Heart left ventricle (tissue), 16 donors: ENCODE data around the gene MXRA8. TPM values are rescaled to one million over a fixed set of nuclear protein-coding genes. Genes with fewer than 3 reads are reported as not detected.

Source experiments
- ATAC-seq, 4 donors: fragments of 200-7000 bp; cut with Tn5 transposase; one replicate each; pipeline ENCODE4 v1.9.1; 2020 to 2022; ENCODE audit warnings: moderate library complexity in 4 of 4, mild to moderate bottlenecking in 3 of 4, moderate number of reproducible peaks in 1 of 4
- DNase-seq, 5 donors: peaks; one replicate each; pipeline ENCODE4 v3.0.0-alpha.2; 2020
- H3K27ac ChIP-seq, 12 donors: fragments of 200-600 bp; sonication (generic) in 4 of 12; one replicate each; pipeline versions ENCODE4 v1.5.0 to v1.8.0; 2016 to 2022; ENCODE audit warnings: mild to moderate bottlenecking in 2 of 12
- H3K27me3 ChIP-seq, 9 donors: fragments of 200-600 bp; sonication (generic) in 2 of 9; one replicate each; pipeline versions ENCODE4 v1.5.1 to v1.8.0; 2016 to 2022; ENCODE audit warnings: mild to moderate bottlenecking in 3 of 9
- H3K36me3 ChIP-seq, 9 donors: fragments of 200-600 bp; sonication (generic) in 2 of 9; one replicate each; pipeline versions ENCODE4 v1.5.0 to v1.8.0; 2018 to 2022; ENCODE audit warnings: mild to moderate bottlenecking in 2 of 9
- H3K4me1 ChIP-seq, 12 donors: fragments of 200-600 bp; sonication (generic) in 4 of 12; one replicate each; pipeline versions ENCODE4 v1.5.0 to v1.8.0; 2016 to 2022; ENCODE audit warnings: mild to moderate bottlenecking in 3 of 12
- H3K4me3 ChIP-seq, 12 donors: fragments of 200-600 bp; sonication (generic) in 4 of 12; one replicate each; pipeline versions ENCODE4 v1.5.0 to v1.8.0; 2017 to 2022; ENCODE audit warnings: mild to moderate bottlenecking in 9 of 12, moderate library complexity in 4 of 12
- H3K9me3 ChIP-seq, 12 donors: fragments of 200-600 bp; sonication (generic) in 4 of 12; one replicate each; pipeline versions ENCODE4 v1.5.0 to v1.8.0; 2016 to 2022; ENCODE audit warnings: mild to moderate bottlenecking in 1 of 12
- POLR2A ChIP-seq, 2 donors: fragments of 450-650 bp; IDR thresholded peaks; one replicate each; pipeline ENCODE4 v1.6.1; 2017; ENCODE audit warnings: antibody characterized with exemption in 2 of 2, mild to moderate bottlenecking in 2 of 2, moderate library complexity in 2 of 2
- WGBS, 4 donors: extraction: QIAGEN DNeasy Blood & Tissue Kit in 2 of 4; methylation state at CpG; one replicate each; pipeline versions ENCODE4 v1.1.5 to v1.1.7; 2013 to 2018; 5-methylcytosine and 5-hydroxymethylcytosine counted together
- intact Hi-C, 10 donors: fragments of 100-400 bp; cut with DNase I; formaldehyde crosslinking; loops; one replicate each; pipeline versions ENCODE4 v1.11.1 to v1.14.2; 2022
- polyA plus RNA-seq, 2 donors: library from polyadenylated mRNA; stranded (reverse); fragments of 200-250 nt; gene quantifications; one replicate each; pipeline ENCODE4 v1.2.3, GENCODE V29; 2013
- total RNA-seq, 9 donors: library from RNA; depleted of rRNA in 2 of 9; stranded (reverse); fragments of >200 nt in 2 of 9; fragmentation: NEBNext Ultra II Directional in 3 of 9; extraction: Animal tissue kit (Norgen Biotek cat#: 25700) in 3 of 9; gene quantifications; one replicate each; pipeline versions ENCODE4 v1.1.0 to v1.2.4, GENCODE V29; 2016 to 2023
- TF ChIP-seq, protein P1 (sequence below), 12 donors: fragments of 200-600 bp; sonication (generic) in 4 of 12; IDR thresholded peaks; one replicate each; pipeline versions ENCODE4 v1.5.0 to v1.8.0; 2018 to 2022; ENCODE audit warnings: antibody characterized with exemption in 12 of 12, mild to moderate bottlenecking in 5 of 12
- donor health status: ischemic (EF 13 %, LVEDD 7.1; RV severe dilation, severe dysfunction).
- donor health status: healthy with polysubstance abuse.
- donor health status: DM: no; HTN: yes; CAD: no.
- donor health status: DM: no; HTN: no; CAD: no.
- donor health status: ischemic (EF 25% LVEDD 6.9; RV normal size, moderate dysfunction).
- donor health status: ischemic (EF 25% LVEDD 5.7; RV mildly dilated, moderate dysfunction).
- donor health status: healthy.
- donor health status: DM: yes; HTN: yes; CAD: no.
- donor health status: ischemic (EF 35%, LVEDD 5.7; RV mildly dilated, moderate dysfunction).
- donor health status: nonischemic (EF 11% LVEDD 7.7; RV severe dilation, severe dysfunction).
- donor health status: DM: yes; HTN: yes; CAD: no.
- donor health status: PGD.
- donor health status: ischemic (EF 29% LVEDD 5.4; RV normal size, mild dysfunction).
- donor health status: nonischemic (EF 23%, LVEDD 6.1; RV moderate dilation, normal function).

The MXRA8 gene
- total and polyA plus RNA-seq, 11 donors, result 10.5 to 49.3 (median 19.5) TPM

DNA sequence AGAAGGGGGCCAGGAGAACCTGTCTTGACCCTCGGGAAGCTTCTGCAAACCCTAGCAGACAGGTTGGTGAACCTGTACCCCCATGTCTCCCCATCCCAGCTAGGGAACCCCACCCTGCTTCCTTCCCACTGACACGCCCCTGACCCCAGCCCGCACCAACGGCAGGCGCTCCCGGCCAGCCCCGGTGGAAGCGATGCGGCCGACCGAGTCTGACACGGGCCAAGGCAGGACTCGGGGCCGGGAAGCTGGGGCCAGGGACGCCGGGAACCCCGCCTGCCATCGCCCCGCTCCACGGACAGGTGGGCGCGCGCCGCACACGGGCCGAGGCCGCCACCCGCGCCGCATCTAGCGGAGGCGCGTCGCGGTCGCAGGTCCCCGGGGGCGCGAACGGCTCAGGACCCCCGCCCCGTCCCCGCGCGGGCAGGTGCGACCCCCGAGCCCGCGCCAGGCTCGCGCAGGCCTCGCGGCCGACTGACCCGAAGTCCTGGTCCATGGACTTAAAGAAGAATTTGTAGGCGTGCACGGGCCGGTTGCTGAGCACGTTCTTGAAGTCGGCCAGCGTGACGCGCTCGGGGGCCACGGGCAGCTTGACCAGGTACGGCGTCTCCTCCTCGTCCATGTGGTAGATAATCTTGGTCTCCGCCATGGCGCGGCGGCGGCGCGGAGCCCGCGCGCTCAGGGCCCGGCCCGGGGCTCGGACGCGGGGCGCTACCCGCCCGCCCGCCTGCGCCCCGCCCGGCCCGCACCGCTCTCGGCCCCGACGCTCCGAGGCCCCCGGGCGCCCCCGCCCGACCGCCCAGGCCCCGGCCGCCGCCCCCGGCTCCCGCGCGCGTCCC, 9.7 kb downstream of the MXRA8 start:
- intact Hi-C loops, result loop anchor here in 2 of 10 donors (2.0 kb wide), 2 partner anchors 24 to 40 kb away; partner anchors contain the start of genes CPTP (in 1 of the 2), INTS11 (in 1 of the 2) and PUSL1 (in 1 of the 2)
- H3K27me3 ChIP-seq, result peaks cover 0 to 13% (median 6%) of the 10 kb centered on the region in 9 donors
- DNase-seq, result no peak

DNA sequence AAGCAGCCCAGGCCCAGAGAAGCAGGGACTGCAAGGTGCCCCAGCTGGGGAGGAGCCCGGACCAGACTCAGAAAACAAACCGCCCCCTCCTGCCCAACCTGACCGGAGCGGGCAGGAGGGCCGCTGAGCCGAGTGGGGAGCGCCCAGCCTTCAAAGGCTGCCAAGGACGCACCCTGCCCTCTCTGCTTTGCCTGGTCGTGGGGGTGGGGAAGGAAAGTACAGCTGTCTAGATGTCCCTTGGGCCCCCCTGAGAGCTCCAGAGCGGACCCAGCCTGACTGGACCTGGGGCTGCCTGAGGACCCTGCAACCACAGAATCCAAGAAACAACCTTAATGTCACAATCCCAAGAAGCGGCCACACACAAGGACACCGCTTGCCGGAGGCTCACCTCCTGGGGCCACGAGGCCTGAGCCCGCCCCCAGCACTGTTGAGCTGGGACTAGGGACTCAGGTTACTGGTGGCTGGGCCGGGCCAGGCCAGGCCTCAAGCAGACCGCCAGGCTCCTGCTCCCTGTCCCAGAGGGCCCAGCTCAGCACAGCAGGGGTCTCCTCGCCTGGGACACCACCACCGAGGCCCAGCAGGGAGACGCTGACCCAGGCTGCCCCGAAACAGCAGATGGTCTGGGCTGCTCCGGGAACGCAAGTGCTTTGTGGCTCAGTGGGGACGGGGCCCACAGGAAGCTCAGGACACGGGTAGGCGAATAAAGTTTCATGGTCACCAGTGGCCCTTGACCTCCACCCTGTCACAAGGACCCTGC, 10.5 kb downstream of the MXRA8 start:
- Histone ChIP-seq H3K4me3 (peak overlapping the region; percentile 54 to 93 (median 78)), H3K36me3 (peaks cover 0 to 5% (median 0%) of the 10 kb centered on the region in 9 donors), H3K27me3 (peaks cover 0 to 5% (median 0%) of the 10 kb centered on the region in 9 donors), H3K27ac (peak overlapping the region; percentile 42 to 87 (median 80)), H3K4me1 (peaks cover 3 to 72% (median 46%) of the 10 kb centered on the region in 12 donors), H3K9me3 (no peaks in the 10 kb centered on the region)
- 19 to 34% (median 29%) methylated on average over 10 to 26 of the region's 26 CpGs for whole genome bisulfite sequencing, 4 donors
- DNase-seq, result no peak
- TF ChIP-seq POLR2A (IDR thresholded peaks at IDR 0.05), result no peak
- TF ChIP-seq, protein P1, sequence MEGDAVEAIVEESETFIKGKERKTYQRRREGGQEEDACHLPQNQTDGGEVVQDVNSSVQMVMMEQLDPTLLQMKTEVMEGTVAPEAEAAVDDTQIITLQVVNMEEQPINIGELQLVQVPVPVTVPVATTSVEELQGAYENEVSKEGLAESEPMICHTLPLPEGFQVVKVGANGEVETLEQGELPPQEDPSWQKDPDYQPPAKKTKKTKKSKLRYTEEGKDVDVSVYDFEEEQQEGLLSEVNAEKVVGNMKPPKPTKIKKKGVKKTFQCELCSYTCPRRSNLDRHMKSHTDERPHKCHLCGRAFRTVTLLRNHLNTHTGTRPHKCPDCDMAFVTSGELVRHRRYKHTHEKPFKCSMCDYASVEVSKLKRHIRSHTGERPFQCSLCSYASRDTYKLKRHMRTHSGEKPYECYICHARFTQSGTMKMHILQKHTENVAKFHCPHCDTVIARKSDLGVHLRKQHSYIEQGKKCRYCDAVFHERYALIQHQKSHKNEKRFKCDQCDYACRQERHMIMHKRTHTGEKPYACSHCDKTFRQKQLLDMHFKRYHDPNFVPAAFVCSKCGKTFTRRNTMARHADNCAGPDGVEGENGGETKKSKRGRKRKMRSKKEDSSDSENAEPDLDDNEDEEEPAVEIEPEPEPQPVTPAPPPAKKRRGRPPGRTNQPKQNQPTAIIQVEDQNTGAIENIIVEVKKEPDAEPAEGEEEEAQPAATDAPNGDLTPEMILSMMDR (IDR thresholded peaks at IDR 0.05), result no peak
- intact Hi-C loops, result loop anchor here in 2 of 10 donors (2.0 kb wide), 2 partner anchors 23 to 39 kb away; partner anchors contain the start of genes CPTP (in 1 of the 2), INTS11 (in 1 of the 2) and PUSL1 (in 1 of the 2)
- ATAC-seq, result peak; percentile 14 to 59 (median 32)

More for the DNA sequence above, 9.7 kb downstream of the MXRA8 start:
- WGBS, 4 donors, result 0 to 1% (median 1%) methylated on average over 9 to 109 of the region's 109 CpGs
- peaks cover 0 to 12% (median 0%) of the 10 kb centered on the region in 9 donors for H3K36me3 ChIP-seq
- peak overlapping the region; percentile 42 to 87 (median 80) for H3K27ac ChIP-seq
- peaks cover 3 to 73% (median 54%) of the 10 kb centered on the region in 12 donors for H3K4me1 ChIP-seq
- no peaks in the 10 kb centered on the region for H3K9me3 ChIP-seq
- peak overlapping the region; percentile 54 to 93 (median 78) for H3K4me3 ChIP-seq
- no peak for ATAC-seq
- TF ChIP-seq, protein P1 (IDR thresholded peaks at IDR 0.05), result no peak
- no peak for TF ChIP-seq POLR2A (IDR thresholded peaks at IDR 0.05)

DNA sequence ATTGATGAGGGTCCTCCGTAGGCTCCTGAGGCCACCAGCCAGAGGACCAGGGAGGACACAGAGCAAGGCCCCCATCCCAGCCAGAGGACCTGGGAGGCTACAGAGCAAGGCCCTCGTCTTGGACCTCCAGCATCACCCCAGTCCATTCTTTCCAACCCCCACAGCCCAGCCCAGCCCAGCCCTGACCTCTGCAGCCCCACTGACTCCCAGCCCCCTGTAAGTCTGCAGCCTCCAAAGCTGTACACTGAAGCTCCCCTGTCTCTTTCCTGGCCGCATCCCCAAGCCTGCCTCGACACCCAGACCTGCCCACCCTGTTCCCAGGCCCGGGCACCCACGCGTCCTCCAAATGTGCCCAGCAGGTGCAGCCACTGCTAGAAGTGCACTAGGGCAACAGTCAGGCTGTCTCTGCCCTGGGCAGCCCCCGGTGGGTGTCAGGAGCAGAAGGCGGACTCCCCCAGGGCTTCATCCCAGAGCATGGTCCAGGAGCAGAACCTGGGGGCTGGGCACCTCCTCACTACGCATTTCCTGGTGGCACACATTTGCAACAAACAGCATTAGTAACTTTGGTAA, 11.2 kb downstream of the MXRA8 start:
- DNase-seq (no peak), ATAC-seq (no peak)
- Histone ChIP-seq H3K4me1 (peaks cover 3 to 67% (median 42%) of the 10 kb centered on the region in 12 donors), H3K27ac (peak overlapping the region; percentile 42 to 87 (median 80)), H3K27me3 (peaks cover 0 to 4% (median 0%) of the 10 kb centered on the region in 9 donors), H3K4me3 (peak overlapping the region in 9 of 12 donors; percentile 54 to 93 (median 80)), H3K36me3 (peaks cover 0 to under 1% (median 0%) of the 10 kb centered on the region in 9 donors), H3K9me3 (no peaks in the 10 kb centered on the region)
- WGBS, 4 donors, result 86 to 89% (median 88%) methylated on average over 8 to 10 of the region's 10 CpGs
- TF ChIP-seq POLR2A (IDR thresholded peaks at IDR 0.05), result no peak
- TF ChIP-seq, protein P1 (IDR thresholded peaks at IDR 0.05), result no peak
- intact Hi-C loops, result no loop called here
